ENCODE results near the gene NANOS1. TPM values are rescaled to one million over a fixed set of nuclear protein-coding genes. Genes with fewer than 3 reads are reported as not detected.

The NANOS1 gene
- total RNA-seq, 1 experiment from 2014 or later, result 18.0 TPM

- ATAC-seq (no peak), DNase-seq (ENCODE audit: low read depth, low spot score) (no peak)
- TF ChIP-seq TCF7L2 (IDR thresholded peaks at IDR 0.05; ENCODE audit: low read depth, low read length), result no peak
- no peak for TF ChIP-seq POLR2AphosphoS5 (IDR thresholded peaks at IDR 0.05; ENCODE audit: low read depth, low read length)
- no peak for TF ChIP-seq CTCF (IDR thresholded peaks at IDR 0.05)
- TF ChIP-seq, protein P1, sequence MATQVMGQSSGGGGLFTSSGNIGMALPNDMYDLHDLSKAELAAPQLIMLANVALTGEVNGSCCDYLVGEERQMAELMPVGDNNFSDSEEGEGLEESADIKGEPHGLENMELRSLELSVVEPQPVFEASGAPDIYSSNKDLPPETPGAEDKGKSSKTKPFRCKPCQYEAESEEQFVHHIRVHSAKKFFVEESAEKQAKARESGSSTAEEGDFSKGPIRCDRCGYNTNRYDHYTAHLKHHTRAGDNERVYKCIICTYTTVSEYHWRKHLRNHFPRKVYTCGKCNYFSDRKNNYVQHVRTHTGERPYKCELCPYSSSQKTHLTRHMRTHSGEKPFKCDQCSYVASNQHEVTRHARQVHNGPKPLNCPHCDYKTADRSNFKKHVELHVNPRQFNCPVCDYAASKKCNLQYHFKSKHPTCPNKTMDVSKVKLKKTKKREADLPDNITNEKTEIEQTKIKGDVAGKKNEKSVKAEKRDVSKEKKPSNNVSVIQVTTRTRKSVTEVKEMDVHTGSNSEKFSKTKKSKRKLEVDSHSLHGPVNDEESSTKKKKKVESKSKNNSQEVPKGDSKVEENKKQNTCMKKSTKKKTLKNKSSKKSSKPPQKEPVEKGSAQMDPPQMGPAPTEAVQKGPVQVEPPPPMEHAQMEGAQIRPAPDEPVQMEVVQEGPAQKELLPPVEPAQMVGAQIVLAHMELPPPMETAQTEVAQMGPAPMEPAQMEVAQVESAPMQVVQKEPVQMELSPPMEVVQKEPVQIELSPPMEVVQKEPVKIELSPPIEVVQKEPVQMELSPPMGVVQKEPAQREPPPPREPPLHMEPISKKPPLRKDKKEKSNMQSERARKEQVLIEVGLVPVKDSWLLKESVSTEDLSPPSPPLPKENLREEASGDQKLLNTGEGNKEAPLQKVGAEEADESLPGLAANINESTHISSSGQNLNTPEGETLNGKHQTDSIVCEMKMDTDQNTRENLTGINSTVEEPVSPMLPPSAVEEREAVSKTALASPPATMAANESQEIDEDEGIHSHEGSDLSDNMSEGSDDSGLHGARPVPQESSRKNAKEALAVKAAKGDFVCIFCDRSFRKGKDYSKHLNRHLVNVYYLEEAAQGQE (IDR thresholded peaks at IDR 0.05; ENCODE audit: insufficient read depth in 1 of 2, low read depth in 2 of 2, low read length in 1 of 2), result no peak
- TF ChIP-seq SIN3A (IDR thresholded peaks at IDR 0.05; ENCODE audit: borderline replicate concordance, insufficient read depth, low read depth, low read length), result no peak
- no peak overlapping the region for H3K4me3 ChIP-seq (ENCODE audit: low read depth in 2 of 2, low read length in 2 of 2)
- H3K9me3 ChIP-seq (ENCODE audit: control insufficient read depth, insufficient read depth, low read depth, low read length), result no peaks in the 10 kb centered on the region
- ChIA-PET CTCF (no interaction called here), POLR2A (no interaction called here)
- peak overlapping the region; percentile 9; the same call in 1 of the 2 replicates for H3K27ac ChIP-seq (ENCODE audit: low read length)
- H3K27me3 ChIP-seq (ENCODE audit: control insufficient read depth, insufficient read depth, low read length), result no peaks in the 10 kb centered on the region
- H3K4me1 ChIP-seq (ENCODE audit: control insufficient read depth, insufficient read depth, low read length), result peaks cover 24% of the 10 kb centered on the region
- intact Hi-C loops (cut with micrococcal nuclease; ENCODE audit: unreplicated experiment), result loop anchor here (10.0 kb wide), 1 partner anchor 139 kb away; no protein-coding TSS in a partner anchor
- in situ Hi-C loops (cut with HindIII; ENCODE audit: low pct_unique_long_range_greater_than_20kb, low sequenced_read_pairs), result no loop called here
- BruUV-seq (replicated peaks), result no TSS peak
- H3K36me3 ChIP-seq (ENCODE audit: control insufficient read depth, insufficient read depth, low read length), result no peaks in the 10 kb centered on the region
These were observed 25.8 kb upstream of the NANOS1 start for GRCh38 chr10:119003572-119004289.

- TF ChIP-seq SIN3A (IDR thresholded peaks at IDR 0.05; ENCODE audit: borderline replicate concordance, insufficient read depth, low read depth, low read length) (no peak), CTCF (IDR thresholded peaks at IDR 0.05) (no peak), TCF7L2 (IDR thresholded peaks at IDR 0.05; ENCODE audit: low read depth, low read length) (no peak), POLR2AphosphoS5 (IDR thresholded peaks at IDR 0.05; ENCODE audit: low read depth, low read length) (no peak)
- TF ChIP-seq, protein P1 (IDR thresholded peaks at IDR 0.05; ENCODE audit: insufficient read depth in 1 of 2, low read depth in 2 of 2, low read length in 1 of 2), result no peak
- no peaks in the 10 kb centered on the region for H3K27me3 ChIP-seq (ENCODE audit: control insufficient read depth, insufficient read depth, low read length)
- peaks cover 24% of the 10 kb centered on the region for H3K4me1 ChIP-seq (ENCODE audit: control insufficient read depth, insufficient read depth, low read length)
- no peaks in the 10 kb centered on the region for H3K9me3 ChIP-seq (ENCODE audit: control insufficient read depth, insufficient read depth, low read depth, low read length)
- BruUV-seq (replicated peaks), result no TSS peak
- H3K4me3 ChIP-seq (ENCODE audit: low read depth in 2 of 2, low read length in 2 of 2), result no peak overlapping the region
- intact Hi-C loops (cut with micrococcal nuclease; ENCODE audit: unreplicated experiment) (loop anchor here (10.0 kb wide), 1 partner anchor 141 kb away; no protein-coding TSS in a partner anchor), in situ Hi-C loops (cut with HindIII; ENCODE audit: low pct_unique_long_range_greater_than_20kb, low sequenced_read_pairs) (loop anchor here (5.0 kb wide), 1 partner anchor 33 kb away; no protein-coding TSS in a partner anchor)
- DNase-seq (ENCODE audit: low read depth, low spot score) (no peak), ATAC-seq (peak; percentile 22; the same call in 1 of the 2 replicates)
- H3K36me3 ChIP-seq (ENCODE audit: control insufficient read depth, insufficient read depth, low read length), result no peaks in the 10 kb centered on the region
- ChIA-PET CTCF (no interaction called here), POLR2A (interaction anchor here (0.6 kb wide), 1 partner anchor 8 kb away, joined by 5 read pairs; no protein-coding TSS in a partner anchor)
- peak overlapping the region; percentile 67 for H3K27ac ChIP-seq (ENCODE audit: low read length)
These were observed 24.0 kb upstream of the NANOS1 start for GRCh38 chr10:119005362-119006043.
